ENCODE results near the gene CEPT1.

Gene CEPT1

GRCh38 chr1:111219557-111220286 is 79.7 kb downstream of the CEPT1 start:
- TF ChIP-seq PAX5 (IDR thresholded peaks at IDR 0.05; ENCODE audit: insufficient read depth, low read length, severe bottlenecking) (no peak), TAF1 (IDR thresholded peaks at IDR 0.05; ENCODE audit: low read depth, low read length) (peak; percentile 76), POU2F2 (IDR thresholded peaks at IDR 0.05; ENCODE audit: low read depth, low read length) (peak; percentile 93; the same call in 1 of the 2 replicates), SPI1 (IDR thresholded peaks at IDR 0.05; ENCODE audit: low read depth, low read length) (peak; percentile 96), POLR2A (IDR thresholded peaks at IDR 0.05; ENCODE audit: low read depth, low read length) (peak; percentile 61; the same call in 1 of the 2 replicates), POLR2AphosphoS5 (IDR thresholded peaks at IDR 0.05; ENCODE audit: low read depth, low read length) (peak; percentile 60; the same call in 1 of the 2 replicates)
- DNase-seq (ENCODE audit: insufficient read length, low spot score): no peak
- peak; percentile 98 for FAIRE-seq

- no peak for DNase-seq (ENCODE audit: insufficient read length, low spot score)
- TF ChIP-seq POLR2A (IDR thresholded peaks at IDR 0.05; ENCODE audit: low read depth, low read length): peak; percentile 8; the same call in 1 of the 2 replicates
- TF ChIP-seq SPI1 (IDR thresholded peaks at IDR 0.05; ENCODE audit: low read depth, low read length): no peak
- TF ChIP-seq POLR2AphosphoS5 (IDR thresholded peaks at IDR 0.05; ENCODE audit: low read depth, low read length): 0 out of 2 replicates have a peak, but pooled peaks have one; percentile 11
- no peak for TF ChIP-seq PAX5 (IDR thresholded peaks at IDR 0.05; ENCODE audit: insufficient read depth, low read length, severe bottlenecking)
- no peak for TF ChIP-seq POU2F2 (IDR thresholded peaks at IDR 0.05; ENCODE audit: low read depth, low read length)
- TF ChIP-seq TAF1 (IDR thresholded peaks at IDR 0.05; ENCODE audit: low read depth, low read length): no peak
- FAIRE-seq: no peak
These were observed 80.4 kb downstream of the CEPT1 start for GRCh38 chr1:111220302-111220890.

GRCh38 chr1:111221276-111221632 is 81.2 kb downstream of the CEPT1 start:
- FAIRE-seq (no peak), DNase-seq (ENCODE audit: insufficient read length, low spot score) (no peak)
- TF ChIP-seq POLR2A (IDR thresholded peaks at IDR 0.05; ENCODE audit: low read depth, low read length): 0 out of 2 replicates have a peak, but pooled peaks have one; percentile 32
- no peak for TF ChIP-seq PAX5 (IDR thresholded peaks at IDR 0.05; ENCODE audit: insufficient read depth, low read length, severe bottlenecking)

GRCh38 chr1:111221633-111222291 is 81.7 kb downstream of the CEPT1 start:
- 0 out of 2 replicates have a peak, but pooled peaks have one; percentile 39 for TF ChIP-seq POLR2AphosphoS5 (IDR thresholded peaks at IDR 0.05; ENCODE audit: low read depth, low read length)
- TF ChIP-seq TAF1 (IDR thresholded peaks at IDR 0.05; ENCODE audit: low read depth, low read length): no peak; the same call in 1 of the 2 replicates
- 0 out of 2 replicates have a peak, but pooled peaks have one; percentile 11 for TF ChIP-seq POLR2A (IDR thresholded peaks at IDR 0.05; ENCODE audit: low read depth, low read length)
- no peak for TF ChIP-seq PAX5 (IDR thresholded peaks at IDR 0.05; ENCODE audit: insufficient read depth, low read length, severe bottlenecking)
- TF ChIP-seq SPI1 (IDR thresholded peaks at IDR 0.05; ENCODE audit: low read depth, low read length): peak; percentile 86
- peak; percentile 92 for TF ChIP-seq POU2F2 (IDR thresholded peaks at IDR 0.05; ENCODE audit: low read depth, low read length)
- FAIRE-seq: peak; percentile 91
- no peak for DNase-seq (ENCODE audit: insufficient read length, low spot score)

- FAIRE-seq (no peak), DNase-seq (ENCODE audit: insufficient read length, low spot score) (no peak)
- TF ChIP-seq POU2F2 (IDR thresholded peaks at IDR 0.05; ENCODE audit: low read depth, low read length) (peak; percentile 81; the same call in 1 of the 2 replicates), POLR2AphosphoS5 (IDR thresholded peaks at IDR 0.05; ENCODE audit: low read depth, low read length) (no peak), PAX5 (IDR thresholded peaks at IDR 0.05; ENCODE audit: insufficient read depth, low read length, severe bottlenecking) (peak; percentile 8), TAF1 (IDR thresholded peaks at IDR 0.05; ENCODE audit: low read depth, low read length) (no peak; the same call in 1 of the 2 replicates), POLR2A (IDR thresholded peaks at IDR 0.05; ENCODE audit: low read depth, low read length) (no peak)
These were observed 82.5 kb downstream of the CEPT1 start for GRCh38 chr1:111222308-111223125.

GRCh38 chr1:111223126-111223685 is 83.2 kb downstream of the CEPT1 start:
- TF ChIP-seq TAF1 (IDR thresholded peaks at IDR 0.05; ENCODE audit: low read depth, low read length) (0 out of 2 replicates have a peak, but pooled peaks have one; percentile 4), POU2F2 (IDR thresholded peaks at IDR 0.05; ENCODE audit: low read depth, low read length) (no peak)
- DNase-seq (ENCODE audit: insufficient read length, low spot score): no peak
- peak; percentile 82 for FAIRE-seq

- DNase-seq (ENCODE audit: insufficient read length, low spot score): no peak
- TF ChIP-seq POLR2A (IDR thresholded peaks at IDR 0.05; ENCODE audit: low read depth, low read length) (no peak), POU2F2 (IDR thresholded peaks at IDR 0.05; ENCODE audit: low read depth, low read length) (no peak), PAX5 (IDR thresholded peaks at IDR 0.05; ENCODE audit: insufficient read depth, low read length, severe bottlenecking) (no peak), POLR2AphosphoS5 (IDR thresholded peaks at IDR 0.05; ENCODE audit: low read depth, low read length) (no peak)
- no peak for FAIRE-seq
These were observed 85.1 kb downstream of the CEPT1 start for GRCh38 chr1:111225091-111225490.

GRCh38 chr1:111225717-111226400 is 85.8 kb downstream of the CEPT1 start:
- TF ChIP-seq SPI1 (IDR thresholded peaks at IDR 0.05; ENCODE audit: low read depth, low read length): no peak
- TF ChIP-seq POU2F2 (IDR thresholded peaks at IDR 0.05; ENCODE audit: low read depth, low read length): no peak
- TF ChIP-seq PAX5 (IDR thresholded peaks at IDR 0.05; ENCODE audit: insufficient read depth, low read length, severe bottlenecking): no peak
- no peak for TF ChIP-seq POLR2A (IDR thresholded peaks at IDR 0.05; ENCODE audit: low read depth, low read length)
- TF ChIP-seq TAF1 (IDR thresholded peaks at IDR 0.05; ENCODE audit: low read depth, low read length): no peak
- no peak for TF ChIP-seq POLR2AphosphoS5 (IDR thresholded peaks at IDR 0.05; ENCODE audit: low read depth, low read length)
- DNase-seq (ENCODE audit: insufficient read length, low spot score) (no peak), FAIRE-seq (no peak)

Data from GM12891 (cell line).